Gastrocnemius medialis (tissue), 4 donors: Measurements from ENCODE around the gene UBE2L3.

Source experiments
- POLR2A ChIP-seq, 2 donors: fragments of 450-650 bp; IDR thresholded peaks; one replicate each; pipeline ENCODE4 v1.6.1; 2017; ENCODE audit warnings: antibody characterized with exemption in 2 of 2, mild to moderate bottlenecking in 2 of 2, moderate library complexity in 2 of 2
- TF ChIP-seq, protein P1 (sequence below), 5 experiments: fragments of 450-650 bp in 3 of 5; fragments of 200-600 bp in 2 of 5; sonication (generic) in 2 of 5; IDR thresholded peaks in 4 of 5; conservative IDR thresholded peaks in 1 of 5; 1 replicate in 4 of 5; 2 replicates in 1 of 5; pipeline ENCODE4 v1.5.1; 2016 to 2019; ENCODE audit warnings: antibody characterized with exemption in 5 of 5, mild to moderate bottlenecking in 3 of 5, moderate library complexity in 3 of 5

DNA sequence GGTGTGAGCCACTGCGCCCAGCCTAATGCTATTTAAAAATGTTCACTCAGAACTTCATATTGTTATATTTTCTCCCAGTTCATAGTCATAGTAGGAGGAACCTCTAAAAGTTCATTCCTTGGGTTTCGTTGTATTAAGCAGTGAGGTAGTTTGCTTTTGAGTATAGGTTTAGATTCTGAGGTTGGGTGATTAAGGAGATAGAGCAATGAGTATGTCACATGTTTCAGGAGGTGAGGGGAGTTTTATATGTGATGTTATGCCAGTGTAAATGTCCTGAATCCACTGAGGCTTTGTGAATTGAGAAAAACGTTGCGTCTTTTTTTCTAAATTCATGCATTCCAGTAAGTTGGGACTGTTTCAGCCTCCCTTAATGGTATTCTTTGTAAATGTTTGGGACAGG lies 4.2 kb downstream of the UBE2L3 start:
- TF ChIP-seq, protein P1, sequence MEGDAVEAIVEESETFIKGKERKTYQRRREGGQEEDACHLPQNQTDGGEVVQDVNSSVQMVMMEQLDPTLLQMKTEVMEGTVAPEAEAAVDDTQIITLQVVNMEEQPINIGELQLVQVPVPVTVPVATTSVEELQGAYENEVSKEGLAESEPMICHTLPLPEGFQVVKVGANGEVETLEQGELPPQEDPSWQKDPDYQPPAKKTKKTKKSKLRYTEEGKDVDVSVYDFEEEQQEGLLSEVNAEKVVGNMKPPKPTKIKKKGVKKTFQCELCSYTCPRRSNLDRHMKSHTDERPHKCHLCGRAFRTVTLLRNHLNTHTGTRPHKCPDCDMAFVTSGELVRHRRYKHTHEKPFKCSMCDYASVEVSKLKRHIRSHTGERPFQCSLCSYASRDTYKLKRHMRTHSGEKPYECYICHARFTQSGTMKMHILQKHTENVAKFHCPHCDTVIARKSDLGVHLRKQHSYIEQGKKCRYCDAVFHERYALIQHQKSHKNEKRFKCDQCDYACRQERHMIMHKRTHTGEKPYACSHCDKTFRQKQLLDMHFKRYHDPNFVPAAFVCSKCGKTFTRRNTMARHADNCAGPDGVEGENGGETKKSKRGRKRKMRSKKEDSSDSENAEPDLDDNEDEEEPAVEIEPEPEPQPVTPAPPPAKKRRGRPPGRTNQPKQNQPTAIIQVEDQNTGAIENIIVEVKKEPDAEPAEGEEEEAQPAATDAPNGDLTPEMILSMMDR (IDR thresholded peaks at IDR 0.05 in 4 of 5, conservative IDR thresholded peaks at IDR 0.05 in 1 of 5) = no peak
- TF ChIP-seq POLR2A (IDR thresholded peaks at IDR 0.05) = no peak
